HCT116 (cell line): ENCODE results near the gene PROX1. TPM values are rescaled to one million over a fixed set of nuclear protein-coding genes. Genes with fewer than 3 reads are reported as not detected.

ENCODE experiments used
- ATAC-seq: fragments of 200-7000 bp; cut with Tn5 transposase; 2 replicates; pipeline ENCODE4 v1.9.1; 2020; ENCODE audit warnings: mild to moderate bottlenecking, moderate library complexity
- BruUV-seq: library from RNA; stranded (reverse); fragments of 400-500 nt; replicated peaks from 2 replicates; lab custom pipeline; 2021; lab: Mats Ljungman, UMichigan
- CTCF ChIA-PET: fragments of 300-600 bp; sonication (Branson Sonifier 250); formaldehyde crosslinking; loops from one replicate; lab custom pipeline; 2021; ENCODE audit warnings: antibody characterized with exemption; lab: Charles Lee
- POLR2A ChIA-PET: fragments of 300-600, 350-600 bp; sonication (Branson Sonifier 250); formaldehyde crosslinking; loops from one replicate; lab custom pipeline; 2021; ENCODE audit warnings: antibody characterized with exemption; lab: Charles Lee
- RAD21 ChIA-PET, 2 experiments: fragments of 300-600 bp; sonication (Branson Sonifier 250); formaldehyde crosslinking; loops; one replicate each; lab custom pipeline; 2023; ENCODE audit warnings: low total read pairs in 2 of 2; ENCODE audit not compliant: uncharacterized antibody in 2 of 2, unreplicated experiment in 2 of 2, low non-redundant PET in 1 of 2; lab: Charles Lee
- DNase-seq: peaks from one replicate; pipeline ENCODE4 v3.0.0-alpha.2; 2010; ENCODE audit warnings: low read depth, low spot score
- H2AFZ ChIP-seq: fragments of 200-600 bp; shearing (Covaris generic), sonication (generic); 2 replicates; pipeline ENCODE4 v1.6.1; 2017; ENCODE audit warnings: low read depth, mixed run types, mixed read lengths, antibody characterized with exemption, low read length; ENCODE audit not compliant: poor library complexity, severe bottlenecking
- H3K27ac ChIP-seq: 2 replicates; pipeline ENCODE4 v1.5.1; 2012; ENCODE audit warnings: low read depth, low read length
- H3K27me3 ChIP-seq: fragments of 200-600 bp; sonication (generic); 2 replicates; pipeline ENCODE4 v1.6.1; 2016; ENCODE audit warnings: mixed run types, low read length, mixed read lengths; ENCODE audit not compliant: insufficient read depth
- H3K36me3 ChIP-seq, 2 experiments: fragments of 200-500 bp in 1 of 2; fragments of 200-600 bp in 1 of 2; sonication (Bioruptor generic) in 1 of 2; sonication (generic) in 1 of 2; 2 replicates each; pipeline versions ENCODE4 v1.5.1 to v1.6.1; 2014 to 2016; ENCODE audit warnings: low read length in 2 of 2, inconsistent platforms in 1 of 2, mixed read lengths in 1 of 2, mixed run types in 1 of 2; ENCODE audit not compliant: insufficient read depth in 2 of 2, control insufficient read depth in 1 of 2
- H3K4me1 ChIP-seq, 2 experiments: fragments of 200-600 bp in 1 of 2; sonication (generic) in 1 of 2; 2 replicates each; pipeline versions ENCODE4 v1.5.1 to v1.6.1; 2012 to 2017; ENCODE audit warnings: low read length in 2 of 2, inconsistent platforms in 1 of 2, mild to moderate bottlenecking in 1 of 2, mixed read lengths in 1 of 2, mixed run types in 1 of 2, moderate library complexity in 1 of 2; ENCODE audit not compliant: insufficient read depth in 2 of 2, control insufficient read depth in 1 of 2
- H3K4me2 ChIP-seq: fragments of 200-600 bp; sonication (generic); 2 replicates; pipeline ENCODE4 v1.6.1; 2017; ENCODE audit warnings: mixed run types, low read length, mixed read lengths
- H3K4me3 ChIP-seq, 2 experiments: fragments of 200-600 bp in 1 of 2; sonication (generic) in 1 of 2; replicated peaks in 1 of 2; 2 replicates each; pipeline ENCODE4 v1.5.1; 2011 to 2016; ENCODE audit warnings: low read length in 2 of 2, control low read depth in 1 of 2, low read depth in 1 of 2, mild to moderate bottlenecking in 1 of 2, mixed read lengths in 1 of 2, mixed run types in 1 of 2
- H3K79me2 ChIP-seq: fragments of 200-600 bp; sonication (generic); 2 replicates; pipeline ENCODE4 v1.6.1; 2017; ENCODE audit warnings: mild to moderate bottlenecking, mixed run types, low read length, moderate library complexity, mixed read lengths; ENCODE audit not compliant: insufficient read depth
- H3K9ac ChIP-seq: fragments of 200-600 bp; sonication (generic); 2 replicates; pipeline ENCODE4 v1.6.1; 2016; ENCODE audit warnings: low read length, mixed read lengths
- H3K9me2 ChIP-seq: fragments of 200-600 bp; sonication (generic), shearing (Covaris generic); 2 replicates; pipeline ENCODE4 v1.6.1; 2017; ENCODE audit warnings: mixed run types, mild to moderate bottlenecking, moderate library complexity; ENCODE audit not compliant: insufficient read depth
- H3K9me3 ChIP-seq, 2 experiments: fragments of 200-500 bp in 1 of 2; fragments of 200-600 bp in 1 of 2; sonication (Bioruptor generic) in 1 of 2; sonication (generic) in 1 of 2; 2 replicates each; pipeline ENCODE4 v1.6.1; 2014 to 2017; ENCODE audit warnings: low read length in 2 of 2, mixed read lengths in 2 of 2, inconsistent platforms in 1 of 2, low read depth in 1 of 2, mild to moderate bottlenecking in 1 of 2, mixed run types in 1 of 2, moderate library complexity in 1 of 2; ENCODE audit not compliant: control insufficient read depth in 1 of 2, insufficient read depth in 1 of 2
- H4K20me1 ChIP-seq: fragments of 200-600 bp; sonication (generic), shearing (Covaris generic); 2 replicates; pipeline ENCODE4 v1.6.1; 2017; ENCODE audit warnings: mixed run types, mild to moderate bottlenecking, moderate library complexity; ENCODE audit not compliant: insufficient read depth
- CTCF ChIP-seq, 3 experiments: fragments of 200-600 bp in 1 of 3; sonication (generic) in 1 of 3; IDR thresholded peaks in 2 of 3; conservative IDR thresholded peaks in 1 of 3; 2 replicates each; pipeline ENCODE4 v1.5.1; 2012 to 2017; ENCODE audit warnings: low read depth in 2 of 3, low read length in 2 of 3, antibody characterized with exemption in 1 of 3, borderline replicate concordance in 1 of 3, control low read depth in 1 of 3, mild to moderate bottlenecking in 1 of 3, mixed read lengths in 1 of 3, mixed run types in 1 of 3, moderate library complexity in 1 of 3; ENCODE audit not compliant: insufficient read depth in 1 of 3
- EGR1 ChIP-seq: IDR thresholded peaks from 2 replicates; pipeline ENCODE4 v1.6.1; 2012; ENCODE audit warnings: low read depth
- ELF1 ChIP-seq: IDR thresholded peaks from 2 replicates; pipeline ENCODE4 v1.6.1; 2012; ENCODE audit warnings: low read depth, borderline replicate concordance
- FOSL1 ChIP-seq: IDR thresholded peaks from 2 replicates; pipeline ENCODE4 v1.6.1; 2012; ENCODE audit warnings: low read depth
- JUND ChIP-seq: IDR thresholded peaks from 2 replicates; pipeline ENCODE4 v1.6.1; 2012
- RAD21 ChIP-seq: IDR thresholded peaks from 2 replicates; pipeline ENCODE4 v1.6.1; 2012; ENCODE audit warnings: low read depth, mild to moderate bottlenecking
- TCF7L2 ChIP-seq: IDR thresholded peaks from 2 replicates; pipeline ENCODE4 v1.7.0; 2011; ENCODE audit warnings: borderline replicate concordance, inconsistent platforms; ENCODE audit not compliant: insufficient read depth, insufficient read length; ENCODE audit errors: extremely low read depth
- YY1 ChIP-seq: IDR thresholded peaks from 2 replicates; pipeline ENCODE4 v1.6.1; 2011; ENCODE audit warnings: low read length, low read depth, moderate library complexity, mild to moderate bottlenecking; ENCODE audit not compliant: insufficient replicate concordance; ENCODE audit errors: extremely low read depth
- intact Hi-C: fragments of 100-400 bp; cut with micrococcal nuclease; formaldehyde crosslinking; loops from 2 replicates; pipeline ENCODE4 v1.10.0; 2022
- total RNA-seq: library from RNA; stranded (reverse); gene quantifications from one replicate; pipeline ENCODE4 v1.2.1, GENCODE V29; 2021; ENCODE audit not compliant: unreplicated experiment

The PROX1 gene
- total RNA-seq, 1 experiment from 2014 or later: 0.22 TPM

GRCh38 chr1:214031267-214031650 lies 43.5 kb downstream of the PROX1 start:
- ChIA-PET CTCF (no interaction called here), POLR2A (no interaction called here), RAD21 (no interaction called here)
- H3K27ac ChIP-seq: no peak overlapping the region
- H4K20me1 ChIP-seq: no peaks in the 10 kb centered on the region
- no peak for ATAC-seq
- TF ChIP-seq JUND (no peak), RAD21 (no peak), YY1 (no peak), ELF1 (no peak), CTCF (IDR thresholded peaks at IDR 0.05 in 2 of 3, conservative IDR thresholded peaks at IDR 0.05 in 1 of 3; ENCODE audit: borderline replicate concordance in 1 of 3, insufficient read depth in 1 of 3, low read depth in 2 of 3, low read length in 2 of 3) (no peak)
- no TSS peak for BruUV-seq
- H2AFZ ChIP-seq: no peak overlapping the region
- no peak overlapping the region for H3K4me3 ChIP-seq
- no peak overlapping the region for H3K9ac ChIP-seq
- H3K4me2 ChIP-seq: no peak overlapping the region
- H3K36me3 ChIP-seq: no peaks in the 10 kb centered on the region
- H3K9me2 ChIP-seq: no peaks in the 10 kb centered on the region
- no peaks in the 10 kb centered on the region for H3K4me1 ChIP-seq
- DNase-seq: no peak
- H3K27me3 ChIP-seq: peaks cover 16% of the 10 kb centered on the region; the same call in 1 of the 2 replicates
- intact Hi-C loops: no loop called here
- H3K9me3 ChIP-seq: no peaks in the 10 kb centered on the region
- no peaks in the 10 kb centered on the region for H3K79me2 ChIP-seq

DNA sequence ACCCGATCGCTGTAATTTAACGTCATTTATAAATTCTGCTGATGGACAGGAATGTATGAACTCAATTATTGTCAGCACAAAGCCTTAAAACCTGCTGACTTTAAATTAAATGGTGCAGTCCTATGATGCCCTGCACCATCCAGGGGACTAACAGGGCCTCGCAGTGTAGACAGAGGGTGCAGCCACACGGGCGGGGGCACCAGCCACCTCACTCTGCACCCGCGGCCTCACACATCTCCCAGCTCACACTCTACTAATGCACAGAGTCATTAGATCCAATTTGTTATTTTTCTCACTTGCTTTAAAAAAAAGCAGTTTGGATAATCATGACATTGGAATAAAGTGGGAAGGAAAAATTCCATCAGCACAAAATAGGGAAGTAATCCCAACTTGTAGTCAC lies 49.7 kb downstream of the PROX1 start:
- no peak for TF ChIP-seq TCF7L2
- no peak for TF ChIP-seq EGR1
- no peak for TF ChIP-seq RAD21
- TF ChIP-seq FOSL1: no peak
- no peak for TF ChIP-seq CTCF (IDR thresholded peaks at IDR 0.05 in 2 of 3, conservative IDR thresholded peaks at IDR 0.05 in 1 of 3; ENCODE audit: borderline replicate concordance in 1 of 3, insufficient read depth in 1 of 3, low read depth in 2 of 3, low read length in 2 of 3)
- no peak for TF ChIP-seq JUND
- no TSS peak for BruUV-seq
- no peak for ATAC-seq
- Histone ChIP-seq H3K4me3 (no peak overlapping the region), H3K9me2 (no peaks in the 10 kb centered on the region), H3K9ac (no peak overlapping the region), H3K79me2 (no peaks in the 10 kb centered on the region), H3K4me1 (no peaks in the 10 kb centered on the region), H4K20me1 (no peaks in the 10 kb centered on the region), H3K27me3 (peaks cover 18% of the 10 kb centered on the region; the same call in 1 of the 2 replicates), H3K4me2 (no peak overlapping the region), H3K36me3 (no peaks in the 10 kb centered on the region), H2AFZ (no peak overlapping the region), H3K27ac (no peak overlapping the region), H3K9me3 (no peaks in the 10 kb centered on the region)
- no peak for DNase-seq
- ChIA-PET RAD21 (no interaction called here), POLR2A (no interaction called here), CTCF (no interaction called here)
- intact Hi-C loops: no loop called here
